Gastrocnemius medialis (tissue), 4 donors: ENCODE measurements around the gene P2RY4.

Experiments used
- CTCF ChIP-seq, 5 experiments: fragments of 450-650 bp in 3 of 5; fragments of 200-600 bp in 2 of 5; sonication (generic) in 2 of 5; IDR thresholded peaks in 4 of 5; conservative IDR thresholded peaks in 1 of 5; 1 replicate in 4 of 5; 2 replicates in 1 of 5; pipeline ENCODE4 v1.5.1; 2016 to 2019; ENCODE audit warnings: antibody characterized with exemption in 5 of 5, mild to moderate bottlenecking in 3 of 5, moderate library complexity in 3 of 5
- POLR2A ChIP-seq, 2 donors: fragments of 450-650 bp; IDR thresholded peaks; one replicate each; pipeline ENCODE4 v1.6.1; 2017; ENCODE audit warnings: antibody characterized with exemption in 2 of 2, mild to moderate bottlenecking in 2 of 2, moderate library complexity in 2 of 2

- TF ChIP-seq CTCF (IDR thresholded peaks at IDR 0.05 in 4 of 5, conservative IDR thresholded peaks at IDR 0.05 in 1 of 5) (no peak), POLR2A (IDR thresholded peaks at IDR 0.05) (no peak)
These were observed 3.1 kb upstream of the P2RY4 start for GRCh38 chrX:70262952-70263567.
